NCI-H2107 (cell line): ENCODE measurements around the gene CNTNAP5.

ENCODE experiments used
- DNase-seq: peaks from one replicate; lab custom pipeline; 2025; lab: John Stamatoyannopoulos, UW

Gene CNTNAP5

GRCh38 chr2:124159166-124159565 lies 134.1 kb downstream of the CNTNAP5 start:
- DNase-seq: no peak

- DNase-seq: no peak
These were observed 136.5 kb downstream of the CNTNAP5 start for GRCh38 chr2:124161542-124161941.

- DNase-seq: no peak
These were observed 137.2 kb downstream of the CNTNAP5 start for GRCh38 chr2:124162256-124162655.

GRCh38 chr2:124163840-124164239 lies 138.8 kb downstream of the CNTNAP5 start:
- no peak for DNase-seq

- no peak for DNase-seq
These were observed 140.6 kb downstream of the CNTNAP5 start for GRCh38 chr2:124165698-124166097.

- no peak for DNase-seq
These were observed 146.5 kb downstream of the CNTNAP5 start for GRCh38 chr2:124171472-124172063.

- no peak for DNase-seq
These were observed 153.6 kb downstream of the CNTNAP5 start for GRCh38 chr2:124178719-124179118.

- DNase-seq: no peak
These were observed 155.5 kb downstream of the CNTNAP5 start for GRCh38 chr2:124180635-124181034.

GRCh38 chr2:124186801-124187200 lies 161.7 kb downstream of the CNTNAP5 start:
- no peak for DNase-seq

GRCh38 chr2:124187948-124188347 lies 162.9 kb downstream of the CNTNAP5 start:
- DNase-seq: no peak

- no peak for DNase-seq
These were observed 168.6 kb downstream of the CNTNAP5 start for GRCh38 chr2:124193706-124194105.

GRCh38 chr2:124201713-124202112 lies 176.6 kb downstream of the CNTNAP5 start:
- no peak for DNase-seq

GRCh38 chr2:124209441-124209840 lies 184.4 kb downstream of the CNTNAP5 start:
- DNase-seq: no peak

- DNase-seq: no peak
These were observed 186.4 kb downstream of the CNTNAP5 start for GRCh38 chr2:124211461-124211860.

- DNase-seq: no peak
These were observed 189.0 kb downstream of the CNTNAP5 start for GRCh38 chr2:124213977-124214587.

- no peak for DNase-seq
These were observed 221.1 kb downstream of the CNTNAP5 start for GRCh38 chr2:124246170-124246569.

- DNase-seq: no peak
These were observed 223.3 kb downstream of the CNTNAP5 start for GRCh38 chr2:124248386-124248785.

- DNase-seq: no peak
These were observed 225.3 kb downstream of the CNTNAP5 start for GRCh38 chr2:124250433-124250832.

GRCh38 chr2:124254621-124255020 lies 229.5 kb downstream of the CNTNAP5 start:
- no peak for DNase-seq

GRCh38 chr2:124257120-124257519 lies 232.0 kb downstream of the CNTNAP5 start:
- no peak for DNase-seq

- DNase-seq: no peak
These were observed 233.2 kb downstream of the CNTNAP5 start for GRCh38 chr2:124258140-124258880.

GRCh38 chr2:124261456-124261855 lies 236.4 kb downstream of the CNTNAP5 start:
- no peak for DNase-seq

GRCh38 chr2:124264551-124265091 lies 239.5 kb downstream of the CNTNAP5 start:
- no peak for DNase-seq
